ENCODE measurements around the gene HORMAD2.

- TF ChIP-seq FOXK2 (conservative IDR thresholded peaks at IDR 0.05 in 1 of 2, IDR thresholded peaks at IDR 0.05 in 1 of 2; ENCODE audit: low read depth in 2 of 2) (no peak), TAF1 (IDR thresholded peaks at IDR 0.05; ENCODE audit: control insufficient read depth, extremely low read depth, insufficient read depth, low read length, severe bottlenecking) (no peak), POLR2AphosphoS5 (IDR thresholded peaks at IDR 0.05; ENCODE audit: control insufficient read depth, insufficient read depth, low read depth, low read length) (no peak), ARID3A (IDR thresholded peaks at IDR 0.05; ENCODE audit: borderline replicate concordance, low read depth, low read length) (no peak), SP1 (CRISPR knock-in tag; IDR thresholded peaks at IDR 0.05) (no peak), BRF1 (IDR thresholded peaks at IDR 0.05; ENCODE audit: borderline replicate concordance, extremely low read depth, insufficient read length) (no peak), CTCF (IDR thresholded peaks at IDR 0.05 in 2 of 3, conservative IDR thresholded peaks at IDR 0.05 in 1 of 3; ENCODE audit: insufficient read depth in 2 of 3, low read depth in 1 of 3, low read length in 3 of 3) (no peak), ZNF77 (CRISPR knock-in tag; IDR thresholded peaks at IDR 0.05) (no peak), ZBTB43 (CRISPR knock-in tag; IDR thresholded peaks at IDR 0.05) (no peak), HDAC6 (IDR thresholded peaks at IDR 0.05; ENCODE audit: low read depth, low read length) (no peak), FUS (optimal IDR thresholded peaks at IDR 0.05; ENCODE audit: low read depth, low read length) (no peak), ZNF592 (IDR thresholded peaks at IDR 0.05) (no peak)
Measured at GRCh38 chr22:30167734-30168133, 87.5 kb downstream of the HORMAD2 start.
